T-helper 17 cell (primary cell): ENCODE results near the gene HOXA1. TPM values are rescaled to one million over a fixed set of nuclear protein-coding genes. Genes with fewer than 3 reads are reported as not detected.

Source experiments
- ATAC-seq: fragments of 150-1000 bp; cut with Tn5 transposase; 2 replicates; pipeline ENCODE4 v1.10.0; 2021; ENCODE audit warnings: mild to moderate bottlenecking, moderate library complexity
- DNase-seq, 3 donors: peaks; one replicate each; pipeline versions ENCODE4 v3.0.0 to v3.0.0-alpha.2; 2020 to 2021
- H3K9me3 ChIP-seq: one replicate; pipeline ENCODE4 v1.7.0; 2013; ENCODE audit warnings: low read length, mild to moderate bottlenecking; ENCODE audit not compliant: control insufficient read depth, poor library complexity, severe bottlenecking
- H3K27ac Mint-ChIP-seq: one replicate; pipeline ENCODE4 v1.8.0; 2022; ENCODE audit warnings: mild to moderate bottlenecking, moderate library complexity, mixed read lengths
- H3K27me3 Mint-ChIP-seq: one replicate; pipeline ENCODE4 v1.8.0; 2022; ENCODE audit warnings: mixed read lengths
- H3K36me3 Mint-ChIP-seq: one replicate; pipeline ENCODE4 v1.8.0; 2022; ENCODE audit warnings: low read depth, mixed read lengths
- H3K4me1 Mint-ChIP-seq: one replicate; pipeline ENCODE4 v1.8.0; 2022; ENCODE audit warnings: mild to moderate bottlenecking, mixed read lengths
- H3K4me3 Mint-ChIP-seq: one replicate; pipeline ENCODE4 v1.8.0; 2022; ENCODE audit warnings: mild to moderate bottlenecking, moderate library complexity, mixed read lengths
- total RNA-seq, 4 donors: library from RNA in 2 of 4; stranded (reverse) in 2 of 4; gene quantifications; one replicate each; pipeline ENCODE4 v1.2.3 and lab custom pipeline; 2022 to 2026

Gene HOXA1
- total RNA-seq, 2 donors from 2014 or later, result 0.60 to 0.72 TPM

DNA sequence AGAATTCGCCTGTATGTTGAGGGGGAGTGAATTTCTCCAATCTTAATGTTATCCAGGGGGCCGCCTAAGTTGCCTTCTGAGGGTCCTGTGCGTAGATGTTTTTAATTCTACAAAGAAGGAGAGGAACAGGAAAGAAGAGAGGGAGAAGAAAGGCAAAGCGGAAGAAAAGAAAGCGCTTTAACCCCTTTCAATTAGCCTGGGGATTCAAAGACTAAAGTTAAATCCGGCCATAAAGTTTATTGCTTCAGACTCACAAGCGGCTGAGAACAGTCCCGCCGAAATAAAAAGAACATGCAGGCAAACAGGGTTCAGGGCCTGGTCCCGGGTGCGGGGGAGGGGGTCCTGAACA is 43.2 kb upstream of the HOXA1 start:
- DNase-seq (no peak), ATAC-seq (no peak)
- no peaks in the 10 kb centered on the region for H3K36me3 Mint-ChIP-seq
- peaks cover 2% of the 10 kb centered on the region for H3K9me3 ChIP-seq
- no peak overlapping the region for H3K27ac Mint-ChIP-seq
- H3K4me3 Mint-ChIP-seq, result no peak overlapping the region
- H3K27me3 Mint-ChIP-seq, result peaks cover 73% of the 10 kb centered on the region
- peaks cover 6% of the 10 kb centered on the region for H3K4me1 Mint-ChIP-seq

DNA sequence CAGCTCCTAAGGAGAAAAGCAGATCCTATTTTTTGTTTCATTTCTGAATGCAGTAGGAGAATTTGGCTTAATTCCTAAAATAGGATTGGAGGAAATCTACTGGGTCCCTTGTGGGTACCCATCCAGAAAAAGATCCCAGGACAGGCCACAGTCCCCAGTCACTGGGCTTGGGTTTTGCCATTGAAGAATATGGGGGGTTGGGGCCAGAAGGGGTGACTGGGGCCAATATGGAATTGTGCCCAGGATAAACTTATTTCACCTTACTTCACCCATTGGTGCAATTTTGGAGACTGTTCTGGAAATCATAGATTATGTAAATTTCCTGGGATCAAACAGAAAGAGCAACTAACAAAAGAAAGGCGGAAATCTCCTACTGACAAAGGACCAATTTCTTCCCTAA is 42.7 kb upstream of the HOXA1 start:
- H3K27me3 Mint-ChIP-seq, result peaks cover 78% of the 10 kb centered on the region
- H3K9me3 ChIP-seq, result peaks cover 2% of the 10 kb centered on the region
- no peak for DNase-seq

DNA sequence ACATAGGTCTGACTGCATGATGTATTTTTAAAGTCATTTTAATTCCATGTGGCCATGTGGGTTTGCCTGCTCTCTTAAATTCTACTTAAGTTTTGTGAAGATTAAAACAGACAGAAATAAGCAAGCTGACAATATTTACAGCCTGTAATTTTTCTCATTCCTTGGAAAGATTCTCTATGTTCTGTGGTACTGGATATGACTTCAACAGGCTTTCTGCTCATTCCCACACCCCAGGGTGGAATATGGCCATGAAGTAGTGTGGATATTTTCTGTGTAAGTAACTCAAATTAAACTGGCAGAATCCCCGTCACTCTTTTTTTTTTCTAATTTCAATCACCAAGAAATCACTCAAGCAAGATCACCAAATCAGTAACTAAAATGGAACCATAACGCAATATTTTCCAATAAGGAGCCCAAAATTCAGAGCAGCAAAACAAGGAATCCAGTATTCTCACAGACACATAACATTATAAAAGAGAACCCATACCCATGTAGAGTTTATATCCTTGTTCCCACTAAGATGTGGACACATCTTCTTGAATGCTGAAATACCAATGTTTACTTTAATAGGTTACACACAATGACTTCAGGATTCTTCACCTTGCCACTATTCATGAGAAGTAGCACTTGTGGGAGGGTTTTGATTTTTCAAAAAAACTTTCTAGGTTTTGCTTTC is 42.0 kb upstream of the HOXA1 start:
- H3K4me3 Mint-ChIP-seq, result no peak overlapping the region
- DNase-seq (no peak), ATAC-seq (no peak)
- peaks cover 2% of the 10 kb centered on the region for H3K9me3 ChIP-seq
- no peaks in the 10 kb centered on the region for H3K36me3 Mint-ChIP-seq
- no peak overlapping the region for H3K27ac Mint-ChIP-seq
- peaks cover 6% of the 10 kb centered on the region for H3K4me1 Mint-ChIP-seq
- H3K27me3 Mint-ChIP-seq, result peaks cover 79% of the 10 kb centered on the region

More for the DNA sequence above, 42.7 kb upstream of the HOXA1 start:
- Mint-ChIP-seq H3K36me3 (no peaks in the 10 kb centered on the region), H3K27ac (no peak overlapping the region), H3K4me1 (peaks cover 6% of the 10 kb centered on the region), H3K4me3 (no peak overlapping the region)
- no peak for ATAC-seq

DNA sequence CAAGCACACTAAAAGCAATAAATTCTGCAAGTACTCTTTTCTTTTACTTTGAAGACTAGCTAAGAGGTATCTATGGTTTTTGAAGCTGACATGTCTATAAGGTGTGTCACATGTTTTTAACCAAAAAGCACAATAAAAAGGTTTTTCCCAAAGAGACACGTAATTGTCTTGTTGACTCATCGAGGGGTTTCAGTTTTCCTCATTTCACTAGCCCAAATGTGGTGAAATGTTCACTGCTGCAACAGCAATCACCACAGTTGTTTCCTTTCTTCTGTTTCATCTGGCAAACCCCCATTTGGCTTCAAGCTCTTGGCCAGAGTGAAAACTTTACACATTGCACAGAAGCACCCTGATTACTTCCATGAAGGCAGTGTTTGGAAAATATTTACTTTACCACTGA is 38.6 kb upstream of the HOXA1 start:
- no peaks in the 10 kb centered on the region for H3K36me3 Mint-ChIP-seq
- no peak for ATAC-seq
- H3K4me3 Mint-ChIP-seq, result no peak overlapping the region
- H3K27me3 Mint-ChIP-seq, result peaks cover 73% of the 10 kb centered on the region
- peaks cover 2% of the 10 kb centered on the region for H3K9me3 ChIP-seq
- H3K4me1 Mint-ChIP-seq, result peaks cover 2% of the 10 kb centered on the region
- H3K27ac Mint-ChIP-seq, result no peak overlapping the region
- no peak for DNase-seq

DNA sequence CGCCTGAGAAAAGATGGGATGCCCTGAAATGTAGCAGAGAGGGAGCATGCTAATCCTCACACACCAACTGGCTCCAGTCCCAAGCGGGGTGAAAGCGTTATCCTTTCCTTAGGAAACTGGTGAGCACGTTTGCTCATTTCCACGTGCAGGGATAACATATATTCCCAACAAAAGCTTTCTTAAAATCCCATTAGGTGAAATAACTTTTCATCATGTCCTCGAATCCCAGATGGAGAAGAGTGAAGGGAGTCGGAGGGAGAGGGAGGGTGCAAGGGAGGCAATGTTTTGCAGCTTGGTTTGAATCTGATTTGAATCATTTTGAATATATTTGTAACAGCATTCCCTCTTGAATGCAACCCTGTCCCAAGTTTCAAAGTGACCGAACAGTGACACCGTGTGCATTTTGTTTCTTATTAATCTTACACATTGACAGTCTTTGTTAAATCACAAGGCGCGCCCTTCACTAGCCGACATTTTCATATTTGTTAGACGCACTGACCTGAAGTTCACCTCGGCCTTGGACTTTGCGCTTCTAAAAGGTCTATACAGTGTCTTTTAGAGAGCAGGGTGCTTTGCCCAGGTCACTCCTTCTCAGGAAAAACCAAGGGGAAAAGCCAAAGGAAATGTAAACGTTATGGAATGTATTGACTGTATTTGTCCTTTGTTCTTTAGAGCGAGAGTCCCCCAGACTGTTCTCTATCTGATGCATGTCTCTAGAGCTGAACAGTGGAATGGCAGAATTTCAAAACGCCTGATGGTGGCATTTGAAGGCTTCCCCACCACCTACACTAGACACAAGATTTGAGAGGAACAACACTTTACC is 37.8 kb upstream of the HOXA1 start:
- Mint-ChIP-seq H3K27ac (no peak overlapping the region), H3K27me3 (peaks cover 77% of the 10 kb centered on the region), H3K4me3 (no peak overlapping the region)

DNA sequence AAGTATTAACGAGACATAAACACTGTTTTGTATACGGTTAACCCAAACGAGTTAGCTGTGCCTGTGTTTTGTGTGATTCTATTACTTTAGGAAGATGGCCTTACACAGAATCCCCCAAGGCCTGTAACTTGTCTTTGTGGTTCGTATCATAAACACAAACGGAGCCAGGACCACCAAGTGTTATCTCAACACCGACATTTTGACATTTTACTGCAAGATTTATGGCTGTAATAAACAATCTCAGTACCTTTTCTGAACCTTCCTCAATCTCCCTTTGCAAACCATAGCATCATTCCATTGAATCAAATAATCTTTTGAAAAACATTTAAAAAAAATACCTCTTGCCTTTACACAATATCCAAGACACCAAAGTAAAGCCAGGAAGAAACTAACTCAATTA is 37.2 kb upstream of the HOXA1 start:
- H3K4me1 Mint-ChIP-seq, result peaks cover 2% of the 10 kb centered on the region
- H3K27me3 Mint-ChIP-seq, result peaks cover 77% of the 10 kb centered on the region
- H3K9me3 ChIP-seq, result peaks cover 2% of the 10 kb centered on the region
- H3K27ac Mint-ChIP-seq, result no peak overlapping the region
- ATAC-seq (no peak), DNase-seq (no peak)
- no peak overlapping the region for H3K4me3 Mint-ChIP-seq
- H3K36me3 Mint-ChIP-seq, result no peaks in the 10 kb centered on the region

More for the DNA sequence above, 37.8 kb upstream of the HOXA1 start:
- no peak for DNase-seq
- Mint-ChIP-seq H3K4me1 (peaks cover 2% of the 10 kb centered on the region), H3K36me3 (no peaks in the 10 kb centered on the region)
- peaks cover 2% of the 10 kb centered on the region for H3K9me3 ChIP-seq
- no peak for ATAC-seq

DNA sequence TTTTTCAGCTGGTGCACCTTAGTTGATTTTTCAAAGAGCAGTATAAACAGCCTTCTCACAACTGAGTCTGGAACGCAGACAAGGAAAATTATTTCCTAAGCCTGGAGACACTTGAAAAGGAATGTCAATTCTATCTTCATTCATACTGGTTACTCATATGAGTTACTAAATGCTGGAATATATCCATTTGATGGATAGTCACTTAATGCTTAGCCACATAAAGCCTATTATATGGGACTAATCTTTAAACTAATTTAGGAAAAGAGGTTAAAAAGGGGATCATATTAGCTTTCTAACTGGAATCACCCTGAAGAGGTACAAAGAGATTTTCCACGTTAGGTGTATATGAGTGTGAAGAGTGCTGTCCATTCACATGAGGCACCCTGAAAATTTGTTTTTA is 36.4 kb upstream of the HOXA1 start:
- peaks cover 1% of the 10 kb centered on the region for H3K9me3 ChIP-seq
- Mint-ChIP-seq H3K36me3 (no peaks in the 10 kb centered on the region), H3K4me3 (no peak overlapping the region), H3K27ac (no peak overlapping the region), H3K27me3 (peaks cover 77% of the 10 kb centered on the region), H3K4me1 (peaks cover 2% of the 10 kb centered on the region)
- DNase-seq (no peak), ATAC-seq (no peak)

DNA sequence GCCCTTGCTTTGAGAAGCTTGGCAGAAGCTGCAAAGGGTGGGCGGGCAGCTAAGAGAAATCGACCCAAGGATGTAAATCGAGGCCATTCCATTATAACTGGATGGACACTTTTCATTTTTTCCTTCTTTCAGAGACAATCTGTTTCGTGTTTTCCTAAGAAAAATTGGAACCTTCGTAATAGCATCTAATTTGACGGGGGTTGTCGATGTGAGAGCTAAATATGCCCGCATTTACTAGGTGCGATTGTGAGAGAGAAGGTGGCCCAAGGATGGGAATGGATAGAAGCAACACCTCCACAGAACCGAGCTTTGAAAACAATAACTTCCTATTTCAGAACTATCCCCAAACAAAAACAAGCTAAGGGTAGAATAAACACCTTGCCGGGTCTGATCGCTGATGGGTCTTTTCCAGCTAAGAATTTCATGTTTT is 35.6 kb upstream of the HOXA1 start:
- Mint-ChIP-seq H3K4me1 (peaks cover 2% of the 10 kb centered on the region), H3K36me3 (no peaks in the 10 kb centered on the region), H3K27me3 (peaks cover 77% of the 10 kb centered on the region), H3K4me3 (peak overlapping the region; percentile 75), H3K27ac (no peak overlapping the region)
- no peaks in the 10 kb centered on the region for H3K9me3 ChIP-seq
- ATAC-seq (no peak), DNase-seq (no peak)

DNA sequence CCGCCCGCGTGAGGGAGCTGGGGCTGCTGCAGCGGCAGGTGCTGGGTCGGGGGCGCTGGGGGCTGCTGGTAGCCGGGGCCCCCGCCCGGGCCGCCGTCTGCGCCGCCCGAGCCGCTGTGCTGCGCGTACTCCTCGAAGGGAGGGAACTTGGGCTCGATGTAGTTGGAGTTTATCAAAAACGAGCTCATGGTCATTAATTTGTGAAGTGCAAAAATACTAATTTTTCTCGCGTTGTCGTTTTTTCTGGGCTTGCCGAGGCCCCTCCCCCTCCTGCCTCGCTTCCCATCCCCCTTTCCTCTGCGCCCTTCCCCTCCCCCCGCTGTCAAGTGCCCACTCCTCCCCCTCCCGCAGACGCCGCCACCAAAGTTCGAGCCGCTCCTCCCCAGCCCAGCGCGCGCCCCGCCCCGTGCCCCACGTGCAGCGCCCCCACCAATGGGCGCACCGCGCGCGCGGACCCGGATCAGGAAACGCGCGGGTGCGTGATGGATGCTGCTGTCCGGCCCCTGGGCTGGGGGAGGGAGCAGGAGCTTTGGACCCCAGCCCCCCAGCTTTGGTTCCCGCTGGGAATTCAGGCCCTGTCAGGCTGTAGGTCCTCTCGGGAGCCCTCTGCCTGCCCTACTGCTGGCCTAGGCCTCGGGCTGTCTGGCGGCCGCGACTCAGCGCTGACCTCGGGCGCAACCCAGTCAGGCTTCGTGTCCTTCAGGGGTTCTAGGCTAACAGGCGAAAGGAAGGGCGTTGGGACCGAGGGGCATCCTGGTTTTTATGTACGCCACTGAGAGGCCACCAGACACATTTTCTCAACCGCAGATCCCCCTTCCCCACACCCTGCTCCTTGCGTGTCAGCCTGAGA is 35.0 kb upstream of the HOXA1 start, which contains the start of gene HOXA4:
Gene HOXA4, minus strand, starts transcription at position 218 of the 850 bp plus-strand sequence. Its CDS starts 24 bp downstream, at position 194.
- H3K4me1 Mint-ChIP-seq, result peaks cover 2% of the 10 kb centered on the region
- peak within 1 kb of the TSS; percentile 75 for H3K4me3 Mint-ChIP-seq
- H3K9me3 ChIP-seq, result no peaks in the 10 kb centered on the region
- H3K27ac Mint-ChIP-seq, result no peak within 1 kb of the TSS
- ATAC-seq, result peak; percentile 94
- no peaks in the 10 kb centered on the region for H3K36me3 Mint-ChIP-seq
- peak; percentile 62 to 66 (median 66) for DNase-seq
- H3K27me3 Mint-ChIP-seq, result peaks cover 77% of the 10 kb centered on the region

DNA sequence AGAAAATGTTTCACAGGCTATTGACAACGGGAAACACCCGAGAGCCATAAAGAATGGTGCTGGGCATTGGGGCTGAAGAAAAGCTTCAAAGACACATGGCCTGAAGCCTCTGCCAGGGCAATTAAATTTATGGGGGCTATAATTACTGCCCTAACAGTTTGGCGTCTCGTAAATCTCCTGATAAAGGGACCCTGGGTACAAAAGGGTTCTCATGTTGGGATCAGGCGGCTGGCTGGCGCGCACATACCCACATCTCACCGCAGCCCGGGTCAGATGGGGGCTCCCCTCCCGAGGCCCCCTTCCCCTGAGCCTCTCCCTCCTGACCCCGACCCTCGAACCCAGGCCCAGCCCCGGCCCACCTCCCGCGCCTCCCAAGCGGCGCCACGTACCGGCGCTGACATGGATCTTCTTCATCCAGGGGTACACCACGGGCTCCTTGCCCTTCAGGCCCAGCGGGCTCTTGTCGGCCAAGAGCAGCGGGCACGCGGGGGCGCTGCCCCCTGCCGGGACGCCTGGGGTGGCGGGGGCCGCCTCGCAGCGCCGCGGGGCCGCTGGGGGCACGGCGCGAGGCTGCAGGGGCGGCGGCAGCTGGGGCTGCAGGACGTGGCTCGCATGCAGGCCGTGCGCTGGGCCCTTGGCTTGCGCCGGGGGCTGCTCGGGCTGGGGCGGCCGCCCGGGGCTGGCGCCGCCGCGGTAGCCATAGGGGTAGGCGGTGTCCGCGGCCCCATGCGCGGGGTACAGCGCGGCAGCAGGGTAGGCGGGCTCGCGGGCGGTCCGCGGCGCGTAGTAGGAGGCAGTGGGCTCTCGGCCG is 34.1 kb upstream of the HOXA1 start:
- H3K4me1 Mint-ChIP-seq, result no peaks in the 10 kb centered on the region
- H3K27me3 Mint-ChIP-seq, result peaks cover 77% of the 10 kb centered on the region
- peaks cover 2% of the 10 kb centered on the region for H3K9me3 ChIP-seq
- H3K36me3 Mint-ChIP-seq, result no peaks in the 10 kb centered on the region
- peak overlapping the region; percentile 75 for H3K4me3 Mint-ChIP-seq
- ATAC-seq (peak; percentile 39), DNase-seq (no peak)
- H3K27ac Mint-ChIP-seq, result no peak overlapping the region

DNA sequence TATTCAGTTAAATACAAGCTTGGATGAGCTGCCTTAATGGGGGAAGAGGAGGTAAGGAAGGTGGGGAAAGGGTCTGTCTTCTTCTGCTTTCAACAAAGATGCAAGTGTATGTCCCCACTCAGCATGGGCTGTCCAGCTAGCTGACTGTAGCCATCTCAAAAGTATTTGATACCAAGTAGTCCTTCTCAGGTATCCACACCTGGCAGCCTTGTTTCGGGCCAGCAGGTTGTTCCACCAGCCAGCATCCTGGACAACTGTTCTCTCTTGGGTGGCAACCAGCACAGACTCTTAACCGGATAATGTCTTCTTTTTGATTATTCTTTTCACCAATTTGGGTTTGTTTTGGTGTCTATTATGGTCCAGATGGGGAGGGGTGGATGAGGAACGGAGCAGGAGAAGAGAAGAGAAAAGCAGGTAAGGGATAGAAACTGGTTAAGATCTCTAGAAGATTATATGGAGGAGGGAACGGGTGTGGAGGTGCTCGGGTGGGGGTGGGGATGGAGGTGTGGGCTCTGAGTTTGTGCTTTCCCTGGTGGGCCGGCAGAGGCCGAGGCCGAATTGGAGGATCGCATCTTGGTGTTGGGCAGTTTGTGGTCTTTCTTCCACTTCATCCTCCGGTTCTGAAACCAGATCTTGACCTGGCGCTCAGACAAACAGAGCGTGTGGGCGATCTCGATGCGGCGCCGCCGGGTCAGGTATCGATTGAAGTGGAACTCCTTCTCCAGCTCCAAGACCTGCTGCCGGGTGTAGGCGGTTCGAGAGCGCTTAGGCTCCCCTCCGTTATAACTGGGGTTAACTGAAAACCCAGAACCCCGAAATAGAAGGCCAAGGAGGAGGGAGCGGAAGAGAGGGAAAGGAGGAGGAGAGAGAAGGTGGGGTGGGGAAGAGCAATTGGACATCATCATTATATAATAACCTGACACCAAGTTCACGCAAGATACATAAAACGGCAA is 33.3 kb upstream of the HOXA1 start:
- Mint-ChIP-seq H3K27me3 (peaks cover 77% of the 10 kb centered on the region), H3K4me3 (no peak overlapping the region), H3K36me3 (no peaks in the 10 kb centered on the region), H3K4me1 (no peaks in the 10 kb centered on the region), H3K27ac (no peak overlapping the region)
- ATAC-seq (no peak), DNase-seq (no peak)
- H3K9me3 ChIP-seq, result peaks cover 2% of the 10 kb centered on the region

DNA sequence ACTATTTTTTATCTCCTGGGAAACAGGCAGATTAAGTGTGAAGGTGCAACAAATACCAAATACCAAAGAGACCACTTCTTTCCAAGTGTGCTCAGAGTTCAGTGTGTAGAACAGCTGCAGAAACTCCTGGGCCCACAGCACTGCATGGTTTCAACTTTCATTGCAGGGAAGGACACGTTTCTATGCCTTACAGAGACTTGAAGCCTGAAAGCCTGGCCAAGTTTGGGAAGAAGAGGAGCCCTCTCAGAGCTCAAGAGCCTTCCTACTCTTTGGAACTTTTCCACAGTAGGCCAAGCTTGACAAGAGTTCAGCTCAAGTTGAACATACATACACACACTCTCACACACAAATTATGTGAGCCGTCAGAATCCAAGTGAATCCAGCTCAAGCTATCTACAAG is 32.2 kb upstream of the HOXA1 start:
- peaks cover 2% of the 10 kb centered on the region for H3K9me3 ChIP-seq
- no peak for ATAC-seq
- Mint-ChIP-seq H3K4me1 (no peaks in the 10 kb centered on the region), H3K27me3 (peaks cover 77% of the 10 kb centered on the region), H3K27ac (no peak overlapping the region), H3K4me3 (no peak overlapping the region), H3K36me3 (no peaks in the 10 kb centered on the region)
- DNase-seq, result no peak
